Stimulated activated CD4-positive, alpha-beta T cell treated with anti-CD3 and anti-CD28 coated beads, TNF-alpha, amount 100 ng/mL, for 24 hours (primary cell): Measurements from ENCODE around the gene HYOU1.
A peak's percentile ranks its signal among the peaks of the same experiment; 100 is the strongest.
"Not testable (repeated sequence)": the region's sequence is repeated elsewhere in the genome, so short reads cannot be mapped to it uniquely, and the experiment has no call there.

Source experiments
- DNase-seq, 3 experiments: peaks; one replicate each; pipeline ENCODE4 v3.0.0-alpha.2; 2020; ENCODE audit warnings: low read depth in 3 of 3

Gene HYOU1

GRCh38 chr11:119046489-119046888 lies 10.5 kb downstream of the HYOU1 start:
- DNase-seq, result no peak

- no peak for DNase-seq
These were observed 12.3 kb downstream of the HYOU1 start for GRCh38 chr11:119044708-119045107.

GRCh38 chr11:119042927-119043326 lies 14.1 kb downstream of the HYOU1 start:
- DNase-seq, result no peak

GRCh38 chr11:119041821-119042514 lies 15.0 kb downstream of the HYOU1 start:
- no peak for DNase-seq

GRCh38 chr11:119039471-119039870 lies 17.5 kb downstream of the HYOU1 start:
- DNase-seq, result not testable (repeated sequence)

GRCh38 chr11:119038884-119039283 lies 18.1 kb downstream of the HYOU1 start:
- DNase-seq, result no peak

GRCh38 chr11:119034813-119035212 lies 22.2 kb downstream of the HYOU1 start:
- no peak for DNase-seq

- DNase-seq, result not testable (repeated sequence)
These were observed 23.6 kb downstream of the HYOU1 start for GRCh38 chr11:119033421-119033820.

- no peak for DNase-seq
These were observed 25.1 kb downstream of the HYOU1 start for GRCh38 chr11:119031912-119032280.

GRCh38 chr11:119030329-119031047 lies 26.5 kb downstream of the HYOU1 start, which contains the start of gene SLC37A4:
Gene SLC37A4, minus strand, starts transcription at chr11:119030877.
- DNase-seq, result peak; percentile 90 to 100 (median 99)

- no peak for DNase-seq
These were observed 27.0 kb downstream of the HYOU1 start for GRCh38 chr11:119030029-119030328.

GRCh38 chr11:119029340-119030028 lies 27.5 kb downstream of the HYOU1 start:
- DNase-seq, result peak; percentile 25 to 51 (median 47)

GRCh38 chr11:119029069-119029339 lies 28.0 kb downstream of the HYOU1 start:
- DNase-seq, result no peak

- no peak for DNase-seq
These were observed 28.5 kb downstream of the HYOU1 start for GRCh38 chr11:119028346-119029068.

GRCh38 chr11:119027561-119028345 lies 29.3 kb downstream of the HYOU1 start:
- DNase-seq, result no peak

- no peak for DNase-seq
These were observed 30.0 kb downstream of the HYOU1 start for GRCh38 chr11:119026970-119027369.

GRCh38 chr11:119025978-119026766 lies 30.8 kb downstream of the HYOU1 start:
- DNase-seq, result no peak

- no peak for DNase-seq
These were observed 31.5 kb downstream of the HYOU1 start for GRCh38 chr11:119025541-119025940.

GRCh38 chr11:119025099-119025473 lies 31.9 kb downstream of the HYOU1 start:
- no peak for DNase-seq

GRCh38 chr11:119024430-119025098 lies 32.4 kb downstream of the HYOU1 start:
- DNase-seq, result no peak
